ENCODE results near the gene SORBS2.

SORBS2 gene

GRCh38 chr4:185825737-185826136 lies 13.7 kb upstream of the SORBS2 start:
- TF ChIP-seq CTCF (IDR thresholded peaks at IDR 0.05; ENCODE audit: low read depth, low read length, missing control alignments), result no peak
- DNase-seq (ENCODE audit: low read depth), result no peak
- H3K4me3 ChIP-seq (ENCODE audit: low read depth, low read length), result no peak overlapping the region

- no peak for TF ChIP-seq CTCF (IDR thresholded peaks at IDR 0.05; ENCODE audit: low read depth, low read length, missing control alignments)
- no peak overlapping the region for H3K4me3 ChIP-seq (ENCODE audit: low read depth, low read length)
- no peak for DNase-seq (ENCODE audit: low read depth)
Measured at GRCh38 chr4:185822791-185823190, 10.8 kb upstream of the SORBS2 start.

DNA sequence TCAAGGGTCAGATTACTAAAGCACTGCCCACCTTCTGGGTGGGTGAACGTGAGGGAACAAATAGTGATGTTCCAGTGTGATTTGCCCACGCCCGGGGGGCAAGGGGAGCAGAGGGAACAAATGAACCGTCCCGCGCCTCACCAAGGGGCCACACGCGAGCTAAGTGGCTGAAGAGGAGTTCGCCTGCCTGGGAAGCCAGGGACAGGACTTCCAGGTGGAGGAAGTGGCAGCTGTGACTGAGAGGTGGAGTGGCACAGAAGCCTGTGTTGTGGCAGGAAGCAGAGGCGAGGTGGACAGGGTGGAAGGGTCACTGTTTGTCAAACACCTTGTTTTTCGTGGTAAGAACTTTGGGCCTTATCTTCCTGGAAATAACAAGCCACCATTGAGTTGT lies 9.0 kb upstream of the SORBS2 start:
- no peak overlapping the region for H3K4me3 ChIP-seq (ENCODE audit: low read depth, low read length)
- DNase-seq (ENCODE audit: low read depth), result no peak
- no peak for TF ChIP-seq CTCF (IDR thresholded peaks at IDR 0.05; ENCODE audit: low read depth, low read length, missing control alignments)

GRCh38 chr4:185820146-185821028 lies 8.4 kb upstream of the SORBS2 start:
- no peak for DNase-seq (ENCODE audit: low read depth)
- TF ChIP-seq CTCF (IDR thresholded peaks at IDR 0.05; ENCODE audit: low read depth, low read length, missing control alignments), result no peak
- no peak overlapping the region for H3K4me3 ChIP-seq (ENCODE audit: low read depth, low read length)

GRCh38 chr4:185819144-185819543 lies 7.2 kb upstream of the SORBS2 start:
- DNase-seq (ENCODE audit: low read depth), result no peak
- TF ChIP-seq CTCF (IDR thresholded peaks at IDR 0.05; ENCODE audit: low read depth, low read length, missing control alignments), result no peak
- no peak overlapping the region for H3K4me3 ChIP-seq (ENCODE audit: low read depth, low read length)

DNA sequence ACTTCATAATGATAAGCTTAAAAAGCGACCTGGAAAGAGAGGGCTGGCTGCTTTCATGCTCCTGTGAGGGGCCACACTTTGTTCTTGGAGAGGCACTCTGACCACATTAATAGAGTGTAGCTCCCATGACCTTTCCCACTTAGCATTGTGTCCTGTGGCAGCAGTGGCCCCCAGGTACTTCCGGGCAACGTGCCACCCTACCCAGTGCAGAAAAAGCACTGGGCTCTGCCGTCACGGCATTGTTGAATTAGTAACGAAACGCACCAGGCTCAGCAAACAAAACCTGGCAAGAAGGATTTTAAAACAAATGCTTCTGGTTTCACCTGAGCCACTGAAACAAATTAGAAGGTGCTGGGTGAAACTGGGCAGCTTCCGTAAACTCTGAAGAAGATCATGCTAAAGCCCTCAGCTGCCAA lies 5.4 kb upstream of the SORBS2 start:
- H3K4me3 ChIP-seq (ENCODE audit: low read depth, low read length), result no peak overlapping the region
- no peak for TF ChIP-seq CTCF (IDR thresholded peaks at IDR 0.05; ENCODE audit: low read depth, low read length, missing control alignments)
- DNase-seq (ENCODE audit: low read depth), result no peak

- no peak overlapping the region for H3K4me3 ChIP-seq (ENCODE audit: low read depth, low read length)
- no peak for DNase-seq (ENCODE audit: low read depth)
- no peak for TF ChIP-seq CTCF (IDR thresholded peaks at IDR 0.05; ENCODE audit: low read depth, low read length, missing control alignments)
Measured at GRCh38 chr4:185813133-185813532, 1.1 kb upstream of the SORBS2 start.
